OCI-M2 (cell line): Measurements from ENCODE around the gene ALDH3A2.
A peak's percentile ranks its signal among the peaks of the same experiment; 100 is the strongest.

Source experiments
- DNase-seq: peaks from one replicate; lab custom pipeline; 2025; ENCODE audit not compliant: unreplicated experiment; lab: John Stamatoyannopoulos, UW

ALDH3A2 gene

DNA sequence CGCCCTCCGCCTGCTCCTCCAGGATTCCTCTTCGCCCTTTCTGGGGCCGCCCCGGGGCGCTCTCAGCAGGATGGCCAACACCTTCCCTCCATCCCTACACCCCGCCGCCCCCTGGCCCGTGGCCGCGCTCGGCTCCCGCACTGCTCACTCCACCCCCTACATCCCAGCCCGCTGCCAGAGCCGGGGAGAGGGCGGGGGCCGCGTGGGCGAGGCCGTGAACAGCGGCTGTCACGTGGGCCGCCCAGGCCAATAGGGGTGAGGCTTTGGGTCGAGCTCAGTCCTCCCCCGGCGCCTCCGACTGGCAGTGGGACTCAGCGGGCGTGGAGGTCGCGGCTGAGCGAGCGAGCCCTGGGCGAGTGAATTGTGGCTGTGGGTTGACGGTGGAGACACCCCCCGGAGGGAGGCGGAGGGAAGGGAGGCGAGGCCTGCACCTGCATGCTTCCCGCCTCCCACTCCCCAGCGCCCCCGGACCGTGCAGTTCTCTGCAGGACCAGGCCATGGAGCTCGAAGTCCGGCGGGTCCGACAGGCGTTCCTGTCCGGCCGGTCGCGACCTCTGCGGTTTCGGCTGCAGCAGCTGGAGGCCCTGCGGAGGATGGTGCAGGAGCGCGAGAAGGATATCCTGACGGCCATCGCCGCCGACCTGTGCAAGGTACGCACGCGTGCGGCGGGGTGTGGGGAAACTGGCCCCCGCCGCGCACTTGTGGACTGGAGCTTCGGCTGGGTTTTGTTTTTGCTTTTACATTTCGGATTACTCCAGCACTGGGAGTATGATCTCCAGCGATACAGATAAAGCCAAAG is at the start of gene ALDH3A2:
Gene ALDH3A2, plus strand, starts transcription at position 277 of the 799 bp plus-strand sequence. Its CDS starts 221 bp downstream, at position 498.
- DNase-seq = peak; percentile 61

GRCh38 chr17:19610311-19610710 is 38.2 kb upstream of the ALDH3A2 start:
- DNase-seq = no peak

DNA sequence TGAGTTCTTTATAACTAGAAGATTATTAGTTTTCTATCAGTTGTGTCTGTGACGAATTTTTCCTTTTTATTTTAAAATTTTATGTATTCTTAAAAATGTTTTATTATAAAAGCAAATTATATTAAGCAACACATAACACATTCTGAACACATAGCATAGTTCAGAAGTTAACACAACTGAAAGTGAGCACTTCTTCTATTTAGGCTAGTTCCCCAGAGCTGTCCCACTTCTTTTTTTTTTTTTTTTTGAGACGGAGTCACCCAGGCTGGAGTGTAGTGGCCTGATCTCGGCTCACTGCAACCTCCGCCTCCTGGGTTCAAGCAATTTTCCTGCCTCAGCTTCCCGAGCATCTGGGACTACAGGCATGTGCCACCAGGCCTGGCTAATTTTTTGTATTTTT is 37.7 kb upstream of the ALDH3A2 start:
- DNase-seq = no peak

- DNase-seq = no peak
These were observed 34.6 kb upstream of the ALDH3A2 start for GRCh38 chr17:19613979-19614378.

- DNase-seq = no peak
These were observed 33.7 kb upstream of the ALDH3A2 start for GRCh38 chr17:19614900-19615299.

- DNase-seq = no peak
These were observed 30.5 kb upstream of the ALDH3A2 start for GRCh38 chr17:19618015-19618414.

- DNase-seq = no peak
These were observed 28.7 kb upstream of the ALDH3A2 start for GRCh38 chr17:19619705-19620325.

GRCh38 chr17:19621697-19622096 is 26.9 kb upstream of the ALDH3A2 start:
- DNase-seq = no peak

DNA sequence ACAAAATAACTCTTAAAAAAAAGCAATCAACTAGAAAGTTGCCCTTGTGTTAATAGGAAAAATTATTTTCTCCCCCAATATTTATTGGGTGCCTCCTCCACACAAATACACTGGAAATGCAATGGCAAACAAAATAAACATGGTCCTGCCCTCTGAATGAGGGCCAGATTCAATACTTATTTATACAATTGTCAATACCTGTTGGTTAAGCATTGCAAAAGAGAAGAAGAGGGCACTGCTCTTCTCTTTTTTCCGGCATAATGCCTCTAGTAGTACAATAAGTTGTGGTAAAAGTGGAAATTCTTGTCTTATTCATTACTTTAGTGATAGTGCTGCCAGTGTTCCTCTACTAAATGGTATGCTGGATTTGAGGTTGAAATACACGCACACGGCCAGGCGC is 22.5 kb upstream of the ALDH3A2 start:
- DNase-seq = no peak

GRCh38 chr17:19629449-19629848 is 19.1 kb upstream of the ALDH3A2 start:
- no peak for DNase-seq

DNA sequence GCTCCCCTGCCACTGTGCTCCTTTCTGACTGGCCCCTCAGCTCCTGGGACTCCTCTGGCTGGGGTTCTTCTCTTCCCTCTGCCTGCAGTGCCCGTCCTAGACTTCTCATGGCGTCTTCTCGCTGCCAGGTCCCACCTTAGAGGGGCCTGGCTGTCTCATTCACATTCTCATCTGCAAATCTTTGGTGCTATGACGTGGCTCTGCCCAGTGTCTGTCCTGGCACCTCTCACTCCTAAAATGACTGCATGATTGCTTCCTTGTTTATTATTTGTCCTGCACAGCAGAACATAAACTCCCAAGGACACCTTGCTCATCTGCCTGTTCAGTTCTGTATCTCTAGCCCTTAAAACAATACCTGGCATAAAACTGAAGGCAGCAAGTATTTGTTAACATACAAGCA is 18.5 kb upstream of the ALDH3A2 start:
- DNase-seq = no peak

GRCh38 chr17:19630661-19631060 is 17.9 kb upstream of the ALDH3A2 start:
- no peak for DNase-seq

DNA sequence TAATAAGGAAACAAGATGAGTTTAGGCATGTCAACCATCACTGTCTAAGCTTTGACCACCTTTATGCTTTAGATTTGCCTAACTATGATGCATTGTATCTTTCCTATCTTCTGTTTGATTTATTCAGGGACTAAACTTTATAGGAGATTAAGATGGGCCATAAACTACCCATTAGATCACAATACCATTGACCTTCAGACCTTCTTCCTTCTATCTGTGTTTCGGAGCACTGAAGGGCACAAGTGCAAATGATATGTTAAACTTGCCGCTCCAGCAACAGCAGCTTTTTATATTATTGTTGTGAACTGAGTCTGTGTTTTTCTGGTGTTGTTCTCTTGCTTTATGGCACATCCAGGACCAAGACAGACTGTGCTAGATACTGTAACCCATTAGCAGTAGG is 16.6 kb upstream of the ALDH3A2 start:
- DNase-seq = no peak

GRCh38 chr17:19641687-19642372 is 6.7 kb upstream of the ALDH3A2 start:
- DNase-seq = no peak

DNA sequence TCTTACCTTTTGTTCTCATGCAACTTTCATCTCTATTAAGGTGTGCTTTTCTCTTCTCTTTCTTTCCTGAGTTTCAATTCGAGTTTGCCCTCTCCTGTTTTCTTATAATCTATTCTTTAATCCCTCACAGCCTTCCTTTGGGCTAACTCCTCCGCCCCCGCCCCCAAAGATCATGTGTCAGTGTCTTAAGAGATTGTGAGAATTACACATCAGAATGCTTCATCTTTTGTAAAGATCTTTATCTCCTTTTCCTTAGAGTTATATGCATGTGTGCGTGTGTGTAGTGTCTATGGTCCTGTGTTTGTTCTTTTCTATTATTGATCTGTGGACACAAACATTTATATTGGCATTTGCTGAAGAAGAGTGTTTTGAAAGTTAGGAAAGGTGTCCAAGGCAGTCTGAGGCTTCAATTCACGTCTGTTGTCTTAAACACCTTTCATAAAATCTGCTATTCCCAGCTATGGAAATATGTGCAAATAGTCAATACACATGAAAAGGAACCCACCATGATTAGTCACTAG is 6.1 kb upstream of the ALDH3A2 start:
- DNase-seq = no peak

DNA sequence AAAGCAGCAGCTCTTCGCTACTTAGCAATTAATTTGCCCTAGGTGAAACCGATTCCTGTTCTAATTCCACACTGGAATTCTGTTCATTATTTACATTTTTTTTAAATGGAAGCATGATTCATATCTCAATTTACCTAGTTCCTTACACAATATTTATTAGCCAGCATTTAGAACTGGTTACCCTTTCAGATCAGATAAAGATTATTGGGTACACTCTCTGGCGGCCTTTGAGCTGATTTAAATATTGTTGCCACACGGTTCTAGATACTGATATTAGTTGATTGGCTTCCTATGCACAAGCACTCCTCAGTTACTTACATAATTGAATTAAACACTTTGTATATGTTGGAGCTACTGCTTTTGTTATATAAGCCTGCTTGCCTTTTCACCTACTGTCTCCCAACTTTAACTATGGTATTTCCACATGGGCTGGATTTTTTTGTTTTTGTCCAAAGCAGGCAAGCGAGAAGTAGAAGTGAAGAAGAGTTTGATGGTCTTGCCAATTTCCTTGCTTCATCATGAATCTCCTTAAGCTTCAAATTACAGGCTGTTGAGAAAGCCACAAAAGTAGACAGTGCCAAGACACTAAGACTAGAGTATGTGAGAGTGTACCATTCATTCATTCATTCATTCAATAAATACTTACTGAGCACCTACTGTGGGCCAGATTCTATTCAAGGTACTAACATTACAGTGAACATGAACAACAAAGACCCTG is 3.9 kb upstream of the ALDH3A2 start:
- DNase-seq = no peak

GRCh38 chr17:19645734-19646201 is 2.8 kb upstream of the ALDH3A2 start:
- no peak for DNase-seq

DNA sequence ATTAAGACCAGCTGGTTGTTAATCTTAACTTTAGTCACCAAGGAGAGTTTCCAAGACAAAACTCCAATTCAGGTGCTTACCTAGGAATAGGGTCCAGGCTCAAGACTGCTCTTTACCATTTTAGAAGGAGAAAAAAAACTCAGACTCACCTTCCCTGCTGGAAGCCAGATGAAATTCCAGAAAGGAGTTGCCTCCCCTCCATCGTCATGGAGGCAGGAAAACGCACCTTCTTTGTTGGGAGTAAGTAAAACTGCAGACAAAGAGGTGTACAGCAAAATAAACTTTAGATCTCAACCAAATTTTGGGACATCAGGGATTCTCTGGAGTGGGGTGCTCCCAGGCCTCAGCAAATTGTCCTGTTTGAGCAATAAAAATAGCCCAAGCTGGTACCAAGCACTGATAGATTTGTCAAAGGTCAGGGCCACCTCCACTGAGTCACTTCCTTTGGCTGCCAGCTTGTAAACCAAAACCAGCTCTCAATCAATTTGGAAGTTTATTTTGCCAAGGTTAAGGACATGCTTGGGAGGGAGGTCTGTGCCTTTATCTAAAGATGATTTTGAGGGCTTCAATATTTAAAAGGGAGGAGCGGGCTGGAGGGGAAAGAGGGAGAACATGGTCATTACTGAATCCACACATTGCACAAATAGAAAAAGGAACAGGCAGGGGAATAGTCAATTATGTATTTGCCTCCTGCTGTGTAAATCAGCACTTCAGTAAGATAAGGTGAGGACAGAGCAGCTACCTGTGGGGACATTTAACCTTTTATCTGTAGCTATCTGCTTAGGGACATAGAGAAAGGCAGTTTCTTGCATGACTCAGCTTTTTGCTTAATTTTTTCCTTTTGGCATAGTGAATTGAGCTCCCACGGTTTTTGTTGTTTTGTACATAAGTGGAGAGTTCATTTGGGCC is 1.5 kb upstream of the ALDH3A2 start:
- no peak for DNase-seq

GRCh38 chr17:19647697-19648474 is 665 bp upstream of the ALDH3A2 start:
- DNase-seq = peak; percentile 61

DNA sequence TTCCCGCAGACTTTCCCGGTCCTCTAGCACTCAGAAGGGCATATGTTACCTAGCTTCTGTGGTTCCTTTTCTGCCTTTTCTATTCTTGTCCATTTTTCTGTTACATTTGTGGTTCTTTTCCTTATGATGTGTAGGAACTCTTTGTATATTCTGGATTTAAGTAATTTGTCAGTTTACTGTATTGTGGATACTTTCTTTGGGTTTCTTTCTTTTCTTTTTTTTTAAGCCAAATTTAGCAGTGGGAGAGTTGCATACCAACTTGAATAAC is 657 bp downstream of the ALDH3A2 start:
- DNase-seq = no peak
